Ishikawa (cell line): Measurements from ENCODE around the gene DIAPH2.

Experiments used
- CEBPB ChIP-seq: IDR thresholded peaks from 2 replicates; pipeline ENCODE4 v1.6.1; 2012
- CREB1 ChIP-seq: IDR thresholded peaks from 2 replicates; pipeline ENCODE4 v1.6.1; 2012; ENCODE audit warnings: low read depth
- EP300 ChIP-seq: IDR thresholded peaks from 2 replicates; pipeline ENCODE4 v1.6.1; 2012; ENCODE audit warnings: borderline replicate concordance
- FOXM1 ChIP-seq: IDR thresholded peaks from 2 replicates; pipeline ENCODE4 v1.6.1; 2012; ENCODE audit warnings: low read depth, borderline replicate concordance
- MAX ChIP-seq: IDR thresholded peaks from 2 replicates; pipeline ENCODE4 v1.6.1; 2012
- RAD21 ChIP-seq: IDR thresholded peaks from 2 replicates; pipeline ENCODE4 v1.6.1; 2012; ENCODE audit warnings: low read depth
- TAF1 ChIP-seq: IDR thresholded peaks from 2 replicates; pipeline ENCODE4 v1.6.1; 2012; ENCODE audit warnings: low read depth, mild to moderate bottlenecking
- TCF12 ChIP-seq: IDR thresholded peaks from 2 replicates; pipeline ENCODE4 v1.6.1; 2012; ENCODE audit warnings: low read depth
- TEAD4 ChIP-seq: IDR thresholded peaks from 2 replicates; pipeline ENCODE4 v1.6.1; 2012
- YY1 ChIP-seq: IDR thresholded peaks from 2 replicates; pipeline ENCODE4 v1.6.1; 2012; ENCODE audit warnings: low read depth
- ZBTB7A ChIP-seq: IDR thresholded peaks from 2 replicates; pipeline ENCODE4 v1.6.1; 2012; ENCODE audit warnings: low read depth

GRCh38 chrX:96776966-96777365 is 92.3 kb downstream of the DIAPH2 start:
- TF ChIP-seq TAF1 (no peak), FOXM1 (no peak), CEBPB (no peak), MAX (no peak), RAD21 (no peak), CREB1 (no peak), EP300 (no peak), TCF12 (no peak), YY1 (no peak), TEAD4 (no peak), ZBTB7A (no peak)
